ENCODE results near the gene KRAS.
"Not testable (repeated sequence)": the region's sequence is repeated elsewhere in the genome, so short reads cannot be mapped to it uniquely, and the experiment has no call there.

Gene KRAS

GRCh38 chr12:25250744-25251730, at the start of gene KRAS:
TSS of gene KRAS (minus strand) at chr12:25250929.
- DNase-seq (ENCODE audit: low read depth, low spot score), result peak; percentile 98
- in situ Hi-C loops (cut with HindIII; ENCODE audit: low sequenced_read_pairs), result no loop called here
- no peak for TF ChIP-seq CTCF (IDR thresholded peaks at IDR 0.05; ENCODE audit: low read depth, low read length)
- peak within 1 kb of the TSS; percentile 91 for H3K4me3 ChIP-seq (ENCODE audit: low read depth, low read length)

GRCh38 chr12:25296381-25296780, 45.7 kb upstream of the KRAS start:
- in situ Hi-C loops (cut with HindIII; ENCODE audit: low sequenced_read_pairs), result no loop called here
- H3K4me3 ChIP-seq (ENCODE audit: low read depth, low read length), result no peak overlapping the region
- TF ChIP-seq CTCF (IDR thresholded peaks at IDR 0.05; ENCODE audit: low read depth, low read length), result no peak
- no peak for DNase-seq (ENCODE audit: low read depth, low spot score)

- H3K4me3 ChIP-seq (ENCODE audit: low read depth, low read length), result no peak overlapping the region
- no peak for DNase-seq (ENCODE audit: low read depth, low spot score)
- no peak for TF ChIP-seq CTCF (IDR thresholded peaks at IDR 0.05; ENCODE audit: low read depth, low read length)
- in situ Hi-C loops (cut with HindIII; ENCODE audit: low sequenced_read_pairs), result no loop called here
These were observed 44.6 kb upstream of the KRAS start for GRCh38 chr12:25295361-25295760.

GRCh38 chr12:25293653-25294052, 42.9 kb upstream of the KRAS start:
- no peak overlapping the region for H3K4me3 ChIP-seq (ENCODE audit: low read depth, low read length)
- no peak for DNase-seq (ENCODE audit: low read depth, low spot score)
- in situ Hi-C loops (cut with HindIII; ENCODE audit: low sequenced_read_pairs), result no loop called here
- TF ChIP-seq CTCF (IDR thresholded peaks at IDR 0.05; ENCODE audit: low read depth, low read length), result no peak

DNA sequence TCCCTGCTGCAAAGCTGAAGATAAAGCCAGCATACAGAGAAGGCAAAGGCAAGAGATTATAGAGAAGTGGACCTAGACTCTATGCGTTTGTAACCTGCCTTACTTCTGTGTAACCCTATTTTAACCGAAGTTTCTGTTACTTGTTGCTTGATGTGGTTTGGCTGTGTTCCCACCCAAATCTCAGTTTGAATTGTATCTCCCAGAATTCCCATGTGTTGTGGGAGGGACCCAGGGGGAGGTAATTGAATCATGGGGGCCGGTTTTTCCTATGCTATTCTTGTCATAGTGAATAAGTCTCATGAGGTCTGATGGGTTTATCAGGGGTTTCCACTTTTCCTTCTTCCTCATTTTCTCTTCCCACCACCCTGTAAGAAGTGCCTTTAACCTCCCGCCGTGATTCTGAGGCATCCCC, 42.1 kb upstream of the KRAS start:
- H3K4me3 ChIP-seq (ENCODE audit: low read depth, low read length); DNase-seq (ENCODE audit: low read depth, low spot score); in situ Hi-C loops (cut with HindIII; ENCODE audit: low sequenced_read_pairs): not testable (repeated sequence)

GRCh38 chr12:25287610-25288009, 36.9 kb upstream of the KRAS start:
- DNase-seq (ENCODE audit: low read depth, low spot score), result no peak
- in situ Hi-C loops (cut with HindIII; ENCODE audit: low sequenced_read_pairs), result no loop called here
- H3K4me3 ChIP-seq (ENCODE audit: low read depth, low read length), result no peak overlapping the region
- TF ChIP-seq CTCF (IDR thresholded peaks at IDR 0.05; ENCODE audit: low read depth, low read length), result no peak

GRCh38 chr12:25286837-25287236, 36.1 kb upstream of the KRAS start:
- no peak overlapping the region for H3K4me3 ChIP-seq (ENCODE audit: low read depth, low read length)
- no peak for DNase-seq (ENCODE audit: low read depth, low spot score)
- no peak for TF ChIP-seq CTCF (IDR thresholded peaks at IDR 0.05; ENCODE audit: low read depth, low read length)
- in situ Hi-C loops (cut with HindIII; ENCODE audit: low sequenced_read_pairs), result no loop called here
